Dendritic cell treated with granulocyte-macrophage colony-stimulating factor and Interleukin-4, amounts not matched to agents 40 ng/mL and 50 ng/mL, for 4 days (primary cell): ENCODE data around the gene SRRM4.

Experiments
- H3K27ac Mint-ChIP-seq: one replicate; pipeline ENCODE4 v1.8.0; 2022; ENCODE audit warnings: mild to moderate bottlenecking, mixed read lengths
- H3K27me3 Mint-ChIP-seq: one replicate; pipeline ENCODE4 v1.8.0; 2022; ENCODE audit warnings: mild to moderate bottlenecking, mixed read lengths
- H3K36me3 Mint-ChIP-seq: one replicate; pipeline ENCODE4 v1.8.0; 2022; ENCODE audit warnings: low read depth, mixed read lengths
- H3K4me1 Mint-ChIP-seq: one replicate; pipeline ENCODE4 v1.8.0; 2022; ENCODE audit warnings: low read depth, mixed read lengths
- H3K4me3 Mint-ChIP-seq: one replicate; pipeline ENCODE4 v1.8.0; 2022; ENCODE audit warnings: mild to moderate bottlenecking, moderate library complexity, mixed read lengths
- H3K9me3 Mint-ChIP-seq: one replicate; pipeline ENCODE4 v1.8.0; 2022; ENCODE audit warnings: mixed read lengths
- intact Hi-C: fragments of 100-400 bp; cut with micrococcal nuclease; formaldehyde crosslinking; loops from one replicate; pipeline ENCODE4 v1.15.0; 2022

SRRM4 gene

GRCh38 chr12:118981285-118982211 is at the start of gene SRRM4:
SRRM4 (plus strand) TSS chr12:118981541; CDS start chr12:118981883, 342 bp downstream.
- Mint-ChIP-seq H3K4me3 (no peak within 1 kb of the TSS), H3K9me3 (no peaks in the 10 kb centered on the region), H3K4me1 (no peaks in the 10 kb centered on the region), H3K27me3 (peaks cover 42% of the 10 kb centered on the region), H3K36me3 (no peaks in the 10 kb centered on the region), H3K27ac (no peak within 1 kb of the TSS)
- intact Hi-C loops: no loop called here

- intact Hi-C loops: no loop called here
- Mint-ChIP-seq H3K9me3 (no peaks in the 10 kb centered on the region), H3K4me3 (no peak overlapping the region), H3K4me1 (no peaks in the 10 kb centered on the region), H3K27me3 (no peaks in the 10 kb centered on the region), H3K27ac (no peak overlapping the region), H3K36me3 (no peaks in the 10 kb centered on the region)
Measured at GRCh38 chr12:118946256-118946655, 35.1 kb upstream of the SRRM4 start.

- Mint-ChIP-seq H3K4me1 (no peaks in the 10 kb centered on the region), H3K9me3 (no peaks in the 10 kb centered on the region), H3K27me3 (no peaks in the 10 kb centered on the region), H3K36me3 (no peaks in the 10 kb centered on the region), H3K4me3 (no peak overlapping the region), H3K27ac (no peak overlapping the region)
- intact Hi-C loops: no loop called here
Measured at GRCh38 chr12:118958520-118958919, 22.8 kb upstream of the SRRM4 start.

- Mint-ChIP-seq H3K9me3 (no peaks in the 10 kb centered on the region), H3K4me1 (no peaks in the 10 kb centered on the region), H3K27me3 (no peaks in the 10 kb centered on the region), H3K36me3 (no peaks in the 10 kb centered on the region), H3K27ac (no peak overlapping the region), H3K4me3 (no peak overlapping the region)
- intact Hi-C loops: no loop called here
Measured at GRCh38 chr12:118959348-118959747, 22.0 kb upstream of the SRRM4 start.

- Mint-ChIP-seq H3K4me1 (no peaks in the 10 kb centered on the region), H3K27ac (no peak overlapping the region), H3K9me3 (no peaks in the 10 kb centered on the region), H3K27me3 (no peaks in the 10 kb centered on the region), H3K4me3 (no peak overlapping the region), H3K36me3 (no peaks in the 10 kb centered on the region)
- intact Hi-C loops: no loop called here
Measured at GRCh38 chr12:118959985-118960560, 21.3 kb upstream of the SRRM4 start.

- H3K4me3 Mint-ChIP-seq: no peak overlapping the region
- intact Hi-C loops: no loop called here
- H3K27me3 Mint-ChIP-seq: no peaks in the 10 kb centered on the region
- H3K9me3 Mint-ChIP-seq: no peaks in the 10 kb centered on the region
- H3K4me1 Mint-ChIP-seq: no peaks in the 10 kb centered on the region
- H3K27ac Mint-ChIP-seq: no peak overlapping the region
- H3K36me3 Mint-ChIP-seq: no peaks in the 10 kb centered on the region
Measured at GRCh38 chr12:118960865-118961264, 20.5 kb upstream of the SRRM4 start.

GRCh38 chr12:118964988-118965387 is 16.4 kb upstream of the SRRM4 start:
- Mint-ChIP-seq H3K27ac (no peak overlapping the region), H3K36me3 (no peaks in the 10 kb centered on the region), H3K27me3 (no peaks in the 10 kb centered on the region), H3K4me1 (no peaks in the 10 kb centered on the region), H3K4me3 (no peak overlapping the region), H3K9me3 (no peaks in the 10 kb centered on the region)
- intact Hi-C loops: no loop called here

- intact Hi-C loops: no loop called here
- H3K4me3 Mint-ChIP-seq: no peak overlapping the region
- H3K27ac Mint-ChIP-seq: no peak overlapping the region
- no peaks in the 10 kb centered on the region for H3K9me3 Mint-ChIP-seq
- H3K36me3 Mint-ChIP-seq: no peaks in the 10 kb centered on the region
- no peaks in the 10 kb centered on the region for H3K27me3 Mint-ChIP-seq
- H3K4me1 Mint-ChIP-seq: no peaks in the 10 kb centered on the region
Measured at GRCh38 chr12:118970856-118971255, 10.5 kb upstream of the SRRM4 start.

GRCh38 chr12:118972982-118973381 is 8.4 kb upstream of the SRRM4 start:
- Mint-ChIP-seq H3K4me3 (no peak overlapping the region), H3K9me3 (no peaks in the 10 kb centered on the region), H3K27ac (no peak overlapping the region), H3K36me3 (no peaks in the 10 kb centered on the region), H3K27me3 (no peaks in the 10 kb centered on the region), H3K4me1 (no peaks in the 10 kb centered on the region)
- intact Hi-C loops: no loop called here

GRCh38 chr12:118979763-118980406 is 1.5 kb upstream of the SRRM4 start:
- H3K27ac Mint-ChIP-seq: no peak overlapping the region
- H3K4me3 Mint-ChIP-seq: no peak overlapping the region
- H3K4me1 Mint-ChIP-seq: no peaks in the 10 kb centered on the region
- intact Hi-C loops: loop anchor here (5.0 kb wide), 1 partner anchor 432 kb away; no protein-coding TSS in a partner anchor
- peaks cover 42% of the 10 kb centered on the region for H3K27me3 Mint-ChIP-seq
- no peaks in the 10 kb centered on the region for H3K9me3 Mint-ChIP-seq
- H3K36me3 Mint-ChIP-seq: no peaks in the 10 kb centered on the region

- H3K4me3 Mint-ChIP-seq: no peak overlapping the region
- H3K4me1 Mint-ChIP-seq: no peaks in the 10 kb centered on the region
- H3K27ac Mint-ChIP-seq: no peak overlapping the region
- no peaks in the 10 kb centered on the region for H3K36me3 Mint-ChIP-seq
- peaks cover 42% of the 10 kb centered on the region for H3K27me3 Mint-ChIP-seq
- no peaks in the 10 kb centered on the region for H3K9me3 Mint-ChIP-seq
- intact Hi-C loops: no loop called here
Measured at GRCh38 chr12:118980407-118981014, 830 bp upstream of the SRRM4 start.

- Mint-ChIP-seq H3K4me1 (no peaks in the 10 kb centered on the region), H3K36me3 (no peaks in the 10 kb centered on the region), H3K9me3 (no peaks in the 10 kb centered on the region), H3K4me3 (no peak overlapping the region), H3K27me3 (peaks cover 42% of the 10 kb centered on the region), H3K27ac (no peak overlapping the region)
- intact Hi-C loops: no loop called here
Measured at GRCh38 chr12:118982302-118982701, 961 bp downstream of the SRRM4 start.

GRCh38 chr12:118982984-118983761 is 1.8 kb downstream of the SRRM4 start:
- intact Hi-C loops: no loop called here
- peaks cover 42% of the 10 kb centered on the region for H3K27me3 Mint-ChIP-seq
- H3K36me3 Mint-ChIP-seq: no peaks in the 10 kb centered on the region
- no peak overlapping the region for H3K4me3 Mint-ChIP-seq
- no peak overlapping the region for H3K27ac Mint-ChIP-seq
- no peaks in the 10 kb centered on the region for H3K4me1 Mint-ChIP-seq
- H3K9me3 Mint-ChIP-seq: no peaks in the 10 kb centered on the region
